ENCODE results near the gene TMEM158. TPM values are rescaled to one million over a fixed set of nuclear protein-coding genes. Genes with fewer than 3 reads are reported as not detected.

The TMEM158 gene
- total RNA-seq, 1 experiment from 2014 or later, result 7.3 TPM

GRCh38 chr3:45211466-45212094, 14.5 kb downstream of the TMEM158 start:
- Histone ChIP-seq H3K9me3 (ENCODE audit: control insufficient read depth, insufficient read depth, low read depth, low read length) (no peaks in the 10 kb centered on the region), H3K36me3 (ENCODE audit: control insufficient read depth, insufficient read depth, low read length) (no peaks in the 10 kb centered on the region), H3K27me3 (ENCODE audit: control insufficient read depth, insufficient read depth, low read length) (no peaks in the 10 kb centered on the region), H3K4me1 (ENCODE audit: control insufficient read depth, insufficient read depth, low read length) (no peaks in the 10 kb centered on the region; the same call in 1 of the 2 replicates), H3K27ac (ENCODE audit: low read length) (no peak overlapping the region), H3K4me3 (ENCODE audit: low read depth in 2 of 2, low read length in 2 of 2) (no peak overlapping the region)
- ChIA-PET CTCF (interaction anchor here (1.6 kb wide), 1 partner anchor 174 kb away, joined by 13 read pairs; no protein-coding TSS in a partner anchor), POLR2A (no interaction called here)
- in situ Hi-C loops (cut with HindIII; ENCODE audit: low pct_unique_long_range_greater_than_20kb, low sequenced_read_pairs) (no loop called here), intact Hi-C loops (cut with micrococcal nuclease; ENCODE audit: unreplicated experiment) (no loop called here)
- DNase-seq (ENCODE audit: low read depth, low spot score) (no peak), ATAC-seq (no peak)
- no peak for TF ChIP-seq REST (IDR thresholded peaks at IDR 0.05; ENCODE audit: insufficient read depth in 1 of 2, low read depth in 2 of 2, low read length in 1 of 2)
- no TSS peak for BruUV-seq (replicated peaks)

- ChIA-PET POLR2A (interaction anchor here (0.7 kb wide), 1 partner anchor 126 kb away, joined by 6 read pairs; no protein-coding TSS in a partner anchor), CTCF (interaction anchor here (0.6 to 1.8 kb wide), 14 partner anchors 56 to 609 kb away, joined by 3 to 13 read pairs (median 4); no protein-coding TSS in a partner anchor)
- Histone ChIP-seq H3K4me1 (ENCODE audit: control insufficient read depth, insufficient read depth, low read length) (no peaks in the 10 kb centered on the region; the same call in 1 of the 2 replicates), H3K4me3 (ENCODE audit: low read depth in 2 of 2, low read length in 2 of 2) (no peak overlapping the region), H3K9me3 (ENCODE audit: control insufficient read depth, insufficient read depth, low read depth, low read length) (no peaks in the 10 kb centered on the region), H3K27me3 (ENCODE audit: control insufficient read depth, insufficient read depth, low read length) (no peaks in the 10 kb centered on the region), H3K27ac (ENCODE audit: low read length) (no peak overlapping the region), H3K36me3 (ENCODE audit: control insufficient read depth, insufficient read depth, low read length) (no peaks in the 10 kb centered on the region)
- DNase-seq (ENCODE audit: low read depth, low spot score) (no peak), ATAC-seq (peak; percentile 97)
- TF ChIP-seq CTCF (IDR thresholded peaks at IDR 0.05) (peak; percentile 85), SIN3A (IDR thresholded peaks at IDR 0.05; ENCODE audit: borderline replicate concordance, insufficient read depth, low read depth, low read length) (no peak)
- no TSS peak for BruUV-seq (replicated peaks)
- intact Hi-C loops (cut with micrococcal nuclease; ENCODE audit: unreplicated experiment), result loop anchor here (1.0 kb wide), 1 partner anchor 170 kb away; no protein-coding TSS in a partner anchor
- in situ Hi-C loops (cut with HindIII; ENCODE audit: low pct_unique_long_range_greater_than_20kb, low sequenced_read_pairs), result no loop called here
Observed at GRCh38 chr3:45210308-45211041, 15.6 kb downstream of the TMEM158 start.

- BruUV-seq (replicated peaks), result no TSS peak
Observed at GRCh38 chr3:45209526-45209925, 16.6 kb downstream of the TMEM158 start.

More at GRCh38 chr3:45209526-45209925, 16.6 kb downstream of the TMEM158 start:
- ChIA-PET POLR2A (no interaction called here), CTCF (interaction anchor here (0.6 to 1.8 kb wide), 7 partner anchors 117 to 236 kb away, joined by 3 to 9 read pairs (median 3); no protein-coding TSS in a partner anchor)
- ATAC-seq (no peak), DNase-seq (ENCODE audit: low read depth, low spot score) (no peak)
- Histone ChIP-seq H3K27ac (ENCODE audit: low read length) (no peak overlapping the region), H3K4me1 (ENCODE audit: control insufficient read depth, insufficient read depth, low read length) (no peaks in the 10 kb centered on the region; the same call in 1 of the 2 replicates), H3K27me3 (ENCODE audit: control insufficient read depth, insufficient read depth, low read length) (no peaks in the 10 kb centered on the region), H3K4me3 (ENCODE audit: low read depth in 2 of 2, low read length in 2 of 2) (no peak overlapping the region), H3K9me3 (ENCODE audit: control insufficient read depth, insufficient read depth, low read depth, low read length) (no peaks in the 10 kb centered on the region), H3K36me3 (ENCODE audit: control insufficient read depth, insufficient read depth, low read length) (no peaks in the 10 kb centered on the region)
- in situ Hi-C loops (cut with HindIII; ENCODE audit: low pct_unique_long_range_greater_than_20kb, low sequenced_read_pairs) (no loop called here), intact Hi-C loops (cut with micrococcal nuclease; ENCODE audit: unreplicated experiment) (no loop called here)
- TF ChIP-seq POLR2AphosphoS5 (IDR thresholded peaks at IDR 0.05; ENCODE audit: low read depth, low read length) (no peak), TCF7L2 (IDR thresholded peaks at IDR 0.05; ENCODE audit: low read depth, low read length) (no peak), CTCF (IDR thresholded peaks at IDR 0.05) (no peak), REST (IDR thresholded peaks at IDR 0.05; ENCODE audit: insufficient read depth in 1 of 2, low read depth in 2 of 2, low read length in 1 of 2) (no peak), SIN3A (IDR thresholded peaks at IDR 0.05; ENCODE audit: borderline replicate concordance, insufficient read depth, low read depth, low read length) (no peak)

Measured in Panc1 (cell line).